Dermis blood vessel endothelial cell (primary cell): ENCODE results near the gene UNC5B. TPM values are rescaled to one million over a fixed set of nuclear protein-coding genes. Genes with fewer than 3 reads are reported as not detected.

ENCODE experiments used
- DNase-seq: peaks from one replicate; pipeline ENCODE4 v3.0.0; 2010
- total RNA-seq: library from RNA; depleted of rRNA; stranded (reverse); fragments of >200 nt; gene quantifications from 2 replicates; pipeline ENCODE4 v1.2.3, GENCODE V29; 2014

The UNC5B gene
- total RNA-seq, 1 donor from 2014 or later: 15.1 TPM

DNA sequence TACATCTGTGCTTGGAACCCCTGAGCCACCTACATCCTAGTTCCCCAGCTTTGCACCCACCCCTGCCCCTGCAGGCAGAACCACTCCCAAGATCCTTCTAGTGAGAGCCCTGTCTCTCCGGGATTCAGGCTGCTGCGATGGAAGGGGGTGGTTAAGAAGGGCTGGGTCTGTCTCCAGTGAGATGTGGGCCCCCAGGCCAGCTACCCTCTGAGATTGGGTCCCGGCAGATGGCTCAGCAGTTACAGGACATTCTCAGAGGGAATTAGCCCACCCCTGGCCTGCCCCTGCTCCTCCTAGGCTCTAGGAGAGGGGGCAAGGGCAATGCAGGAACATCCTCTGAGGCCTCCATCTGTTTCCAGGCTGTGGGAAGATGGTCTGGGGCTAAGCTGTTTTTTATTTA lies 134.4 kb downstream of the UNC5B start:
- no peak for DNase-seq

DNA sequence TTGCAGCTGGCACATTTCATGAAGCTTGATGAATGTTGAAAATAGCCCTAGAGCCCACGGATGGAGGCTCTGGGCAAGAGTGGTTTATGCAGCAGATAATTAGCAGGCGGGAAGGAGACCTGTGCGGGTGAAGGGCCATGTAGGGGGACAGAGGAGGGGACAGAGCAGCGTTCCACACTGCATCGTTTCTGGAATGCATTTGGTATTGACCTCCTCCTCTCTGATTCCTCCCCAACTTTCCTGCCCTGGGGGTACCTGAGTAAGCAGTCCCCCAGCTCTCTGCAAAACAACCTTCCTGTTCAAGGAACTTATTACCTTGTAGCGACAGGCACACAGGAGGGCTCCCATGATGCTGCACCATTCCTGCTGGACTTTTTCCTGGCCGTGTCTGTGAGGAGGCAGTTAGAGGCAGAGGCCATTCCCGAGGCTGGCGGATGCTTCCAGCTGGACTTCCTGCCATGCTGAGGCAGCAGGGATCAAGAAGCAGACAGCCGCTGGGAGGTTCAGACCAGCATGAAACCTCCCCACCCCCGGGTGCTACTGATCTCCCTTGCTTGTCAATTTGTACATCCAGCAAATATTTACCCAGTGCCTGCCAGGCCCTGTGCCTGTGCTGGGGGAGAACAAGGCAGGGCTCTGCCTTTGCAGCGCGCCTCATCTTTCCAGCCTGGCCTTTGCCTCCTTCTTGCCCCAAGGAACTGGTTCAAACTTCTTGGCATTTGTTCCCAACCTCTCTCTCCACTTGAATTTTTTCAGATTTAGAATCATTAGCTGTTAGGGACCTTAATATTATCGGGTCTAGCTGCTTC lies 135.4 kb downstream of the UNC5B start:
- no peak for DNase-seq

DNA sequence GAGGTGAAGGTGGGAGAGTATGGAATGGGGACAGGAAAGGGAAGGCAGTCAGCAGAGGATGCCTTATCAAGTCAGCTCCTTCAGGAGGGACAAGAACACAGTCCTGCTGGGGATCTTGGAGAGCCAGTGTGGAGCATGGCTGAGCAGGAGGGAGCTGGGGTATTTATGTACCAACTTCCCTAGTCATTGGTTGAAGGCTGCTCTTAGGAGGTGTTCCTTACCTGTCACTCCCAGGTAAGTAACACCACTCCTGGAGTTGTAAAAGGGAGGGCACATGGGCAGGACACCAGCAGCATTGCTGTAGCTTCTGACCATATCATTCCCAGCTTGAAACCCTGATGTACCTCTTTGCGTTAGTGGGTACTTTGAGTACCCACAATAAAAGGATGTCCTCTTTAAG lies 136.5 kb downstream of the UNC5B start:
- DNase-seq: no peak

DNA sequence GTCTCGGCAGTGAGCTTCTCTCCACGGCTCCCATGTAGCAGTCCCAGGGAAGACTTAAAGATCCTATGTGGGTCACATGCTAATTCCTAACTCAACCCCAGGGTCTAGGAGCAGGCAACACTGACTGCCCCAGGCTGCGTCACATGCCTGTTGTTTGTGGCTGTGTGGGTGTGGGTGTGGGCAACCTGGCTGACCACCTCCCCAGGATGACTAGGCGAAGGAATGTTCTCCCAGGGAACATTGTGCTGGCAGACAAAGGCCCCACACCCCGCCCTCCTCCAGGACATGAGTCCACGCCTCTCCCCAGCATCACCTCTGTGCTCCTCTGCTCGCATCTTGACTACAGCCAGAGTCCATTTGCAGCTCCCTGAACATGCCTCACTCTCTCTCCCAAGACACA lies 137.0 kb downstream of the UNC5B start:
- no peak for DNase-seq

DNA sequence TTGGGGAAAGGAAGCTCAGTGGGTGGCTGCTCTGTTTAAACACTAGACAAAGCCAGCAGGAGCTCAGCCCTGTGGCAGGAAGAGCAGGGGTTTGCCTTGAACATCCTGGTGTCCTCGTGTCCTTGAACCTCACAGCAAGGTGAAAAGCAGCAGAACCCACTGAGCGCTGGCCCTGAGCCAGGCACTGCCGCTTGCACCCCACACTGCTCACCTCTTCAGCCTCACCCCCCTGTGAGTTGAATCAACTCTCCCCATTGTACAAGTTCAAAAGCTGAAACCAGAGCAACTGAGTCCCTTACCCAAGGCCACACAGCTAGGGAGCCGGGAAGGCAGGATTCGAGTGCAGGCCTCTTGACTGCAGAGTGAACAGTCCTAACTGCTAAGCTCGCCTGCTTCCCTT lies 138.7 kb downstream of the UNC5B start:
- no peak for DNase-seq

DNA sequence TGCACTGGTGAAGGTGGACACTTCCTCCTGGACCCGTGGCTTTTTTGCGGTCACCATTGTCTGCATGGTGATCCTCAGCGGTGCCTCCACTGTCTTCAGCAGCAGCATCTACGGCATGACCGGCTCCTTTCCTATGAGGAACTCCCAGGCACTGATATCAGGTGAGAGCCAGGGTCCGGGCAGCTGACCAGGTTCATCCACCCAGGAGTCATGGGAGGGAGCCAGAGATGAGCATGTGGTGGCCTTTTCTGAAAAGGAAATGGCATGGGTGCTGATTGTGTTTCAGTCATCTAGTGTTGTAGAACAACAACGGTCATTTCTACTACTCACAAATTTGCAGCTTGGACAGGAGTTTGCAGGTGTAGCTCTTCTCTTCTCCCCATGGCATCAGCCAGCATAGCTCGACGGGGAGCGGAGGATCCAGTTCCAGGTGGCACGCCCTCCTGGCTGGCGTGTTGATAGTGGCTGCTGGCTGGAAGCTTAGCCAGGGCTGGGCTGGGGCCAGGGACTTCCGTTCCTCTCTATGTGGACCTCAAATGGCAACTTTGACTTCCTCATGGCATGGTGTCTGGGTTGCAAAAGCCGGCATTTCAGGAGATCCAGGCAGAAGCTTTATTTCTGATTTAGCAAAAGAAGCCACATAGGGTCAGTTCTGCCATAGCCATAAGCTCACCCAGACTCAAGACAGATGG lies 139.4 kb downstream of the UNC5B start:
- DNase-seq: no peak

Other genes with a start within 250 kb of the UNC5B start
- 2.0 and 2.6 TPM in 2 replicates for gene SLC29A3, start 106.7 kb downstream of the UNC5B start, total RNA-seq
- under 0.01 and 0.19 TPM in 2 replicates for gene CDH23, start 184.3 kb downstream of the UNC5B start, total RNA-seq